SU-DHL-6 (cell line): ENCODE measurements around the gene FAM153A.
"Not testable (repeated sequence)": the region's sequence is repeated elsewhere in the genome, so short reads cannot be mapped to it uniquely, and the experiment has no call there.

ENCODE experiments used
- H2AFZ ChIP-seq: fragments of 200-600 bp; sonication (generic); 2 replicates; pipeline ENCODE4 v1.6.1; 2014; ENCODE audit warnings: low read depth, mild to moderate bottlenecking, moderate library complexity, mixed read lengths, antibody characterized with exemption, low read length; ENCODE audit not compliant: severe bottlenecking
- H3F3A ChIP-seq: fragments of 200-600 bp; shearing (Covaris generic); 2 replicates; pipeline ENCODE4 v1.6.0; 2016; ENCODE audit warnings: antibody characterized with exemption, mild to moderate bottlenecking; ENCODE audit not compliant: insufficient read depth
- H3K27ac ChIP-seq: fragments of 200-600 bp; sonication (generic); 2 replicates; pipeline ENCODE4 v1.5.1; 2016; ENCODE audit warnings: low read depth, mild to moderate bottlenecking, low read length, moderate library complexity, mixed read lengths
- H3K27me3 ChIP-seq: fragments of 200-600 bp; sonication (generic), shearing (Covaris generic); 2 replicates; pipeline ENCODE4 v1.6.0; 2014; ENCODE audit warnings: mild to moderate bottlenecking, low read length
- H3K36me3 ChIP-seq: fragments of 200-600 bp; sonication (generic); 2 replicates; pipeline ENCODE4 v1.6.1; 2014; ENCODE audit warnings: mild to moderate bottlenecking, low read length, mixed read lengths
- H3K4me2 ChIP-seq: fragments of 300-600, 200-600 bp; shearing (Covaris generic), sonication (generic); 2 replicates; pipeline ENCODE4 v1.6.0; 2014; ENCODE audit warnings: low read length, low read depth, mild to moderate bottlenecking; ENCODE audit not compliant: poor library complexity, severe bottlenecking
- H3K4me3 ChIP-seq: fragments of 200-600 bp; sonication (generic); 2 replicates; pipeline ENCODE4 v1.5.1; 2014; ENCODE audit warnings: antibody characterized with exemption, low read length, mild to moderate bottlenecking, mixed read lengths; ENCODE audit not compliant: insufficient read depth, poor library complexity, severe bottlenecking
- H3K79me2 ChIP-seq: fragments of 200-600 bp; sonication (generic); 2 replicates; pipeline ENCODE4 v1.6.1; 2014; ENCODE audit warnings: mild to moderate bottlenecking, low read length, moderate library complexity; ENCODE audit not compliant: insufficient read depth
- H3K9ac ChIP-seq: fragments of 200-600 bp; sonication (generic); 2 replicates; pipeline ENCODE4 v1.7.0; 2014; ENCODE audit warnings: mild to moderate bottlenecking, low read length
- H3K9me2 ChIP-seq: fragments of 200-600 bp; sonication (generic); replicated peaks from 2 replicates; pipeline ENCODE4 v1.6.1; 2014; ENCODE audit warnings: low read length; ENCODE audit not compliant: insufficient read depth
- H3K9me3 ChIP-seq: fragments of 200-600 bp; sonication (generic); 2 replicates; pipeline ENCODE4 v1.6.1; 2014; ENCODE audit warnings: low read length, mixed read lengths; ENCODE audit not compliant: insufficient read depth
- H4K20me1 ChIP-seq: fragments of 200-600 bp; sonication (generic); 2 replicates; pipeline ENCODE4 v1.6.1; 2014; ENCODE audit warnings: low read depth, mild to moderate bottlenecking, antibody characterized with exemption, low read length, moderate library complexity, mixed read lengths

Gene FAM153A

GRCh38 chr5:177771206-177771605 is 11.5 kb downstream of the FAM153A start:
- not testable (repeated sequence) for H3K9me3 ChIP-seq, H4K20me1 ChIP-seq, H3F3A ChIP-seq, H3K79me2 ChIP-seq, H3K9me2 ChIP-seq, H2AFZ ChIP-seq, H3K36me3 ChIP-seq, H3K4me2 ChIP-seq, H3K27ac ChIP-seq, H3K27me3 ChIP-seq, H3K4me3 ChIP-seq, H3K9ac ChIP-seq

DNA sequence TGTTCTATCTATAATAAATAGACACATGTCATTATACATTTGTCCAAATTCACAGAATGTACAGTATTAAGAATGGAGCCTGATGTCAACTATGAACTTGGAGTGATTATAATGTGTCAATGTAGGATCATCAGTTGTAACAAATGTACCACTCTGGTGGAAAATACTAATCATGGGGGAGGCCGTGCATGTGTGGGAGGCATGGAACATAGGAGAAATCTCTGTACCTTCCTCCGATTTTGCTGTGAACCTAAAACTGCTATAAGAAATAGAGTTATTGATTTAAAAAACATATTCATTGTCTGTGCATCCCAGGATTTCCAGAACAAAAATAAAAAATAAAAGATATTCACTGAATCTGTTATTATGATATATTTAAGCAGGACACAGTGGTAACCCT is 12.1 kb downstream of the FAM153A start:
- H3K4me3 ChIP-seq, H3F3A ChIP-seq, H3K9me2 ChIP-seq, H4K20me1 ChIP-seq, H3K79me2 ChIP-seq, H3K27ac ChIP-seq, H3K4me2 ChIP-seq, H3K9ac ChIP-seq, H2AFZ ChIP-seq, H3K9me3 ChIP-seq, H3K27me3 ChIP-seq, H3K36me3 ChIP-seq: not testable (repeated sequence)

GRCh38 chr5:177763737-177764508 is 18.8 kb downstream of the FAM153A start:
- not testable (repeated sequence) for H3K36me3 ChIP-seq, H3K79me2 ChIP-seq, H3K9me2 ChIP-seq, H3K27me3 ChIP-seq, H3K9ac ChIP-seq, H3F3A ChIP-seq, H3K9me3 ChIP-seq, H4K20me1 ChIP-seq, H3K4me2 ChIP-seq, H3K27ac ChIP-seq, H3K4me3 ChIP-seq, H2AFZ ChIP-seq

DNA sequence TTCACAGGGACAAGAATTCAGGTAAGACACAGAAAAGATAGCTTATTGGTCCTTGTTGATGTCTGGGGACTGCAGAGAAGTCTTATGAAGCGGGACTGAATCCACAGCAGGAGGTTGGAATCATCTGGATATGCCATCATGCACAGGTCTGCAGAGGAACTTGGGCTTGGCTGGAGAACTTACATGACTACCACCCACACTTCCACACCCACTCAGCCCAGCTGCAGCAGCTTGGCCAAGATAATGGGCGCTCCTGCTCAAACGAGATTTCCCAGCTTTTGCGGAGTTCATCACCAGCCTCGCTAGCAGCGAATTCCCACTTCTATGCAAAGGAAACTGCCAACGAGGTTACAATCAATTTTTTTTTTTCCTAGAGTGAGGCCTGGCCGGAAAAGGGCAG is 21.7 kb downstream of the FAM153A start:
- not testable (repeated sequence) for H3K27ac ChIP-seq, H4K20me1 ChIP-seq, H3K9me3 ChIP-seq, H3K36me3 ChIP-seq, H3K9me2 ChIP-seq, H3K27me3 ChIP-seq, H3K9ac ChIP-seq, H3F3A ChIP-seq, H3K79me2 ChIP-seq, H3K4me3 ChIP-seq, H2AFZ ChIP-seq, H3K4me2 ChIP-seq

DNA sequence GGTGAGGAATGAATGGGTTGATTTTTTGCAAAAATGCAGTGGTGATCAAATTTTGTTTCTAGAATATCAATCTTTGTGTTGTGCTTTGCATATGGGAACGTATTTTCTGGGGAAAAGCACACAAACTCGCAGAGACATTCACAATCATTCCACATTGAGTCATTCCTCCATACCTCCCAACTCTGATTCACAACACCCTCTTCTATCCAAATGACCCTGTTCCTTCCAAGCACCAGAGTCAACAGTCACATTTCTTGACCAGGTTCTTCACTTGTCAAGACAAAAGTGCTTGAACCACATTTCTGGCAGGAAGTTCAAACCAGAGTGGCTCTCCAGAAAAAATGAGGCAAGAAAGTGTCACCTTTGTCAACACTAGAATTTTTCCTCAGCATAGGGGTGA is 35.3 kb downstream of the FAM153A start:
- H3K9me3 ChIP-seq, H3K9me2 ChIP-seq, H3K9ac ChIP-seq, H3K79me2 ChIP-seq, H3K27ac ChIP-seq, H3K36me3 ChIP-seq, H4K20me1 ChIP-seq, H2AFZ ChIP-seq, H3F3A ChIP-seq, H3K27me3 ChIP-seq, H3K4me2 ChIP-seq, H3K4me3 ChIP-seq: not testable (repeated sequence)

- not testable (repeated sequence) for H3K36me3 ChIP-seq, H3K27ac ChIP-seq, H4K20me1 ChIP-seq, H3K4me2 ChIP-seq, H3K9me3 ChIP-seq, H3F3A ChIP-seq, H3K9ac ChIP-seq, H2AFZ ChIP-seq, H3K79me2 ChIP-seq, H3K27me3 ChIP-seq, H3K4me3 ChIP-seq, H3K9me2 ChIP-seq
Measured at GRCh38 chr5:177724858-177725257, 57.8 kb downstream of the FAM153A start.

DNA sequence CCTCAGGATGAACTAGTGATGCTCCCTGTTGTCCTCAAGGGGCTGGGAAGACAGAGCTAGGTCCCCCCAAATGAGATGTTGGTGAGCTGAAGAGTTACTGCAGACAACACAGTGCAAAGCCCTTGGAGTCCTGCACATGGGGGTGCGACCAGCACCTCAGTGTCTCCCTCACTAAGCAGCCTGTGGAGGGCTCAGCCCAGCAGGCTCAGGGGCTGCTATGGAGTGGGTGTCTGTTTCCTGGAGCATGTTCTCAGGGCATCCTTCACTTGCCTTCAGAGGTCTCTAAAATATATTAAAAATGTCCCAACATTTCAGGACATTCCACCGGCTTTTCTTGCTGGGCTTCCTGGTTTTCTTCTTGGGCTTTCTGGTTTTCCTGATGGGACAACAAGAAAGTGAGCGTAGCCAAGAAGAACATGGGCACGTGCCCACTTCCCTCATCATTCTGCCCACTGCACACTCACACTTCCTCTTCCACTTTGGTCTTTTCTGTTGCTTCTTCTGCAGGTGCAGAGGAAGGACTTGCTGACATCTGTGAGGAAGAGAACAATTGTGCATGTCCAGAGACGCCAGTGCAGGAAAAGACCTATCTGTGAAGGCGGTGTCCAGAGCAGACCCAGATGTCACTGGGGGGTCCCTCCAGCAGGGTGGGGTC is 58.7 kb downstream of the FAM153A start:
- not testable (repeated sequence) for H3K36me3 ChIP-seq, H3F3A ChIP-seq, H3K27ac ChIP-seq, H3K4me3 ChIP-seq, H3K79me2 ChIP-seq, H4K20me1 ChIP-seq, H3K9me3 ChIP-seq, H3K4me2 ChIP-seq, H2AFZ ChIP-seq, H3K9ac ChIP-seq, H3K9me2 ChIP-seq, H3K27me3 ChIP-seq

DNA sequence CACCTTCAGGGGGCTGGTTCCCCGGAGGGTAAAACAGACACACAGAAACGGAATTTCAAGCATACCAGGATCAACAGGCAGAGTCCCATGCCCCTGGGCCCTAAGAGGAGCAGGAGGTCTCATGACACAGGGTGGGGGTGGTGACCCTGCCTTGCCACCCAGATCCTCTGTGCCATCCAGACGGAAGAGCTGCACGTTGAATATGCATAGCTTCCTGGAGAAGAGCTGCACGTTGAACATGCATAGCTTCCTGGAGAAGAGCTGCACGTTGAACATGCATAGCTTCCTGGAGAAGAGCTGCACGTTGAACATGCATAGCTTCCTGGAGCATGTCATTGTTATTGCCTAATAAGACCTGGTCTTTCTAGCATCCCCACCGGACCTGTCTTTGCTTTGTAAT is 59.9 kb downstream of the FAM153A start:
- H3K9me3 ChIP-seq, H4K20me1 ChIP-seq, H3K9me2 ChIP-seq, H3K79me2 ChIP-seq, H3F3A ChIP-seq, H3K36me3 ChIP-seq, H2AFZ ChIP-seq, H3K4me3 ChIP-seq, H3K9ac ChIP-seq, H3K4me2 ChIP-seq, H3K27me3 ChIP-seq, H3K27ac ChIP-seq: not testable (repeated sequence)
